GM18873 (cell line): Measurements from ENCODE around the gene DENND4A.

Experiments
- ATAC-seq: cut with Tn5 transposase; IDR thresholded peaks from one replicate; pipeline ENCODE4 v1.9.1; 2021; ENCODE audit warnings: mild to moderate bottlenecking, moderate library complexity, moderate number of reproducible peaks; ENCODE audit not compliant: unreplicated experiment, low FRiP score

The DENND4A gene

GRCh38 chr15:65610871-65611718 is 181.0 kb downstream of the DENND4A start, which contains the start of gene INTS14:
TSS of gene INTS14 (minus strand) at chr15:65611131. CDS start at chr15:65607380, 3,751 bp downstream.
- peak; percentile 83 for ATAC-seq
